GM23248 (cell line): ENCODE results near the gene HOMER1. TPM values are rescaled to one million over a fixed set of nuclear protein-coding genes. Genes with fewer than 3 reads are reported as not detected.
A peak's percentile ranks its signal among the peaks of the same experiment; 100 is the strongest.

ENCODE experiments used
- DNase-seq: peaks from one replicate; pipeline ENCODE4 v3.0.0-alpha.2; 2015
- H2AFZ ChIP-seq: fragments of 200-600 bp; sonication (generic); 2 replicates; pipeline ENCODE4 v1.6.1; 2016; ENCODE audit warnings: antibody characterized with exemption
- H3F3A ChIP-seq: fragments of 200-600 bp; sonication (generic); 2 replicates; pipeline ENCODE4 v1.6.1; 2016; ENCODE audit warnings: mild to moderate bottlenecking, antibody characterized with exemption, mixed run types; ENCODE audit not compliant: insufficient read depth
- H3K27ac ChIP-seq: fragments of 200-600 bp; sonication (generic); 2 replicates; pipeline ENCODE4 v1.5.1; 2016; ENCODE audit warnings: mild to moderate bottlenecking
- H3K27me3 ChIP-seq: fragments of 200-600 bp; sonication (generic); replicated peaks from 2 replicates; pipeline ENCODE4 v1.6.1; 2016; ENCODE audit warnings: mild to moderate bottlenecking; ENCODE audit not compliant: insufficient read depth
- H3K36me3 ChIP-seq: fragments of 200-600 bp; sonication (generic); 2 replicates; pipeline ENCODE4 v1.6.1; 2016; ENCODE audit warnings: low read depth, mild to moderate bottlenecking
- H3K4me1 ChIP-seq: fragments of 200-600 bp; sonication (generic); 2 replicates; pipeline ENCODE4 v1.6.1; 2016; ENCODE audit warnings: mild to moderate bottlenecking; ENCODE audit not compliant: insufficient read depth
- H3K4me2 ChIP-seq: fragments of 200-600 bp; sonication (generic); one replicate; pipeline ENCODE4 v1.6.1; 2016; ENCODE audit warnings: mild to moderate bottlenecking; ENCODE audit not compliant: unreplicated experiment
- H3K4me3 ChIP-seq: fragments of 200-600 bp; sonication (generic); 2 replicates; pipeline ENCODE4 v1.5.1; 2016; ENCODE audit warnings: mild to moderate bottlenecking
- H3K79me2 ChIP-seq: fragments of 200-600 bp; sonication (generic); 2 replicates; pipeline ENCODE4 v1.6.1; 2016; ENCODE audit warnings: mild to moderate bottlenecking; ENCODE audit not compliant: insufficient read depth
- H3K9ac ChIP-seq: fragments of 200-600 bp; sonication (generic); 2 replicates; pipeline ENCODE4 v1.6.1; 2016; ENCODE audit warnings: mild to moderate bottlenecking
- H3K9me2 ChIP-seq: fragments of 200-600 bp; sonication (generic); 2 replicates; pipeline ENCODE4 v1.6.1; 2016; ENCODE audit warnings: mixed run types, mild to moderate bottlenecking, moderate library complexity; ENCODE audit not compliant: insufficient read depth
- H3K9me3 ChIP-seq: fragments of 200-600 bp; sonication (generic); one replicate; pipeline ENCODE4 v1.6.1; 2017; ENCODE audit warnings: low read depth
- H4K20me1 ChIP-seq: fragments of 200-600 bp; sonication (generic); 2 replicates; pipeline ENCODE4 v1.6.0; 2016; ENCODE audit not compliant: insufficient read depth
- EZH2 ChIP-seq: fragments of 200-600 bp; sonication (generic); IDR thresholded peaks from 2 replicates; pipeline ENCODE4 v1.6.1; 2018; ENCODE audit warnings: antibody characterized with exemption, mild to moderate bottlenecking; ENCODE audit not compliant: insufficient read depth, poor library complexity, severe bottlenecking
- EZH2phosphoT487 ChIP-seq: fragments of 200-600 bp; sonication (generic); IDR thresholded peaks from 2 replicates; pipeline ENCODE4 v1.6.1; 2018; ENCODE audit warnings: antibody characterized with exemption, moderate library complexity, mild to moderate bottlenecking, low read depth; ENCODE audit not compliant: insufficient read depth
- WGBS, 2 experiments: methylation state at CpG; one replicate each; pipeline ENCODE4 v1.1.6; 2015 to 2017; ENCODE audit warnings: low lambda C conversion rate in 2 of 2, low coverage in 1 of 2; ENCODE audit errors: missing lambda C conversion rate in 2 of 2; 5-methylcytosine and 5-hydroxymethylcytosine counted together
- in situ Hi-C: fragments of 300-500 bp; cut with MboI; formaldehyde crosslinking; loops from 2 replicates; pipeline ENCODE4 v1.15.0; 2020
- polyA plus RNA-seq: library from polyadenylated mRNA; unstranded; fragments of >200 nt; fragmentation: Nextera tagmentation; extraction: Ambion mirVana; gene quantifications from 2 replicates; pipeline ENCODE4 v1.2.1, GENCODE V29; 2016
- total RNA-seq: library from RNA; depleted of rRNA; stranded (reverse); fragments of >200 nt; shearing (Covaris generic); gene quantifications from 2 replicates; pipeline ENCODE4 v1.2.3, GENCODE V29; 2014

The HOMER1 gene
- total and polyA plus RNA-seq, 2 experiments from 2014 or later: 5.3 to 6.1 TPM

- WGBS, 2 experiments: 67 to 81% methylated on average over 3 of the region's 3 CpGs
- Histone ChIP-seq H3K79me2 (no peaks in the 10 kb centered on the region), H3K36me3 (no peaks in the 10 kb centered on the region), H3K4me3 (no peak overlapping the region), H3K9me3 (no peaks in the 10 kb centered on the region), H4K20me1 (no peaks in the 10 kb centered on the region), H3F3A (no peaks in the 10 kb centered on the region), H3K27ac (no peak overlapping the region), H3K4me2 (no peak overlapping the region), H3K9ac (no peak overlapping the region), H3K4me1 (no peaks in the 10 kb centered on the region), H2AFZ (no peak overlapping the region), H3K9me2 (no peaks in the 10 kb centered on the region), H3K27me3 (no peaks in the 10 kb centered on the region)
- TF ChIP-seq EZH2 (no peak), EZH2phosphoT487 (no peak)
- in situ Hi-C loops: no loop called here
- no peak for DNase-seq
Measured at GRCh38 chr5:79536193-79536906, 22.4 kb upstream of the HOMER1 start.

GRCh38 chr5:79535477-79536192 lies 21.7 kb upstream of the HOMER1 start:
- H3K27me3 ChIP-seq: no peaks in the 10 kb centered on the region
- TF ChIP-seq EZH2phosphoT487 (no peak), EZH2 (no peak)
- no peaks in the 10 kb centered on the region for H3K9me3 ChIP-seq
- no peaks in the 10 kb centered on the region for H3K9me2 ChIP-seq
- no peak overlapping the region for H3K27ac ChIP-seq
- H3K4me1 ChIP-seq: no peaks in the 10 kb centered on the region
- H2AFZ ChIP-seq: no peak overlapping the region
- H3K4me2 ChIP-seq: no peak overlapping the region
- H3F3A ChIP-seq: no peaks in the 10 kb centered on the region
- no peak overlapping the region for H3K9ac ChIP-seq
- H3K4me3 ChIP-seq: no peak overlapping the region
- no peaks in the 10 kb centered on the region for H3K79me2 ChIP-seq
- in situ Hi-C loops: no loop called here
- WGBS, 2 experiments: 83 to 85% methylated on average over 4 of the region's 4 CpGs
- H3K36me3 ChIP-seq: no peaks in the 10 kb centered on the region
- H4K20me1 ChIP-seq: no peaks in the 10 kb centered on the region
- peak; percentile 7 for DNase-seq

GRCh38 chr5:79529110-79529509 lies 15.2 kb upstream of the HOMER1 start:
- WGBS, 2 experiments: 69 to 76% methylated on average over 5 of the region's 5 CpGs
- TF ChIP-seq EZH2phosphoT487: no peak
- TF ChIP-seq EZH2: no peak
- H3K36me3 ChIP-seq: no peaks in the 10 kb centered on the region
- H3F3A ChIP-seq: no peaks in the 10 kb centered on the region
- H3K9ac ChIP-seq: no peak overlapping the region
- no peaks in the 10 kb centered on the region for H3K27me3 ChIP-seq
- no peaks in the 10 kb centered on the region for H4K20me1 ChIP-seq
- no peaks in the 10 kb centered on the region for H3K9me2 ChIP-seq
- H3K4me3 ChIP-seq: no peak overlapping the region
- in situ Hi-C loops: no loop called here
- no peaks in the 10 kb centered on the region for H3K4me1 ChIP-seq
- H3K79me2 ChIP-seq: no peaks in the 10 kb centered on the region
- no peaks in the 10 kb centered on the region for H3K9me3 ChIP-seq
- no peak overlapping the region for H2AFZ ChIP-seq
- H3K27ac ChIP-seq: no peak overlapping the region
- DNase-seq: no peak
- no peak overlapping the region for H3K4me2 ChIP-seq

- no peaks in the 10 kb centered on the region for H4K20me1 ChIP-seq
- no peaks in the 10 kb centered on the region for H3F3A ChIP-seq
- H2AFZ ChIP-seq: no peak overlapping the region
- H3K9me2 ChIP-seq: no peaks in the 10 kb centered on the region
- no peaks in the 10 kb centered on the region for H3K4me1 ChIP-seq
- no peaks in the 10 kb centered on the region for H3K79me2 ChIP-seq
- no peak overlapping the region for H3K27ac ChIP-seq
- no peak for DNase-seq
- no peak overlapping the region for H3K9ac ChIP-seq
- H3K4me3 ChIP-seq: no peak overlapping the region
- H3K27me3 ChIP-seq: no peaks in the 10 kb centered on the region
- no peaks in the 10 kb centered on the region for H3K9me3 ChIP-seq
- in situ Hi-C loops: no loop called here
- WGBS, 2 experiments: 32 to 44% methylated on average over 1 of the region's 1 CpG
- no peaks in the 10 kb centered on the region for H3K36me3 ChIP-seq
- TF ChIP-seq EZH2phosphoT487 (no peak), EZH2 (no peak)
- no peak overlapping the region for H3K4me2 ChIP-seq
Measured at GRCh38 chr5:79527431-79527830, 13.5 kb upstream of the HOMER1 start.
